HFF-Myc (cell line): Measurements from ENCODE around the gene RAB3A.

Experiments
- DNase-seq: peaks from one replicate; pipeline ENCODE4 v3.0.0-alpha.2; 2011; ENCODE audit warnings: low read depth; ENCODE audit errors: extremely low read depth
- H3K4me3 ChIP-seq: replicated peaks from 2 replicates; pipeline ENCODE4 v1.5.1; 2011; ENCODE audit warnings: low read depth, mild to moderate bottlenecking, control low read depth, low read length
- TF ChIP-seq, protein P1 (sequence below): IDR thresholded peaks from 2 replicates; pipeline ENCODE4 v1.5.1; 2012; ENCODE audit warnings: mild to moderate bottlenecking, low read depth, low read length, control low read depth; ENCODE audit errors: missing control alignments

Gene RAB3A

DNA sequence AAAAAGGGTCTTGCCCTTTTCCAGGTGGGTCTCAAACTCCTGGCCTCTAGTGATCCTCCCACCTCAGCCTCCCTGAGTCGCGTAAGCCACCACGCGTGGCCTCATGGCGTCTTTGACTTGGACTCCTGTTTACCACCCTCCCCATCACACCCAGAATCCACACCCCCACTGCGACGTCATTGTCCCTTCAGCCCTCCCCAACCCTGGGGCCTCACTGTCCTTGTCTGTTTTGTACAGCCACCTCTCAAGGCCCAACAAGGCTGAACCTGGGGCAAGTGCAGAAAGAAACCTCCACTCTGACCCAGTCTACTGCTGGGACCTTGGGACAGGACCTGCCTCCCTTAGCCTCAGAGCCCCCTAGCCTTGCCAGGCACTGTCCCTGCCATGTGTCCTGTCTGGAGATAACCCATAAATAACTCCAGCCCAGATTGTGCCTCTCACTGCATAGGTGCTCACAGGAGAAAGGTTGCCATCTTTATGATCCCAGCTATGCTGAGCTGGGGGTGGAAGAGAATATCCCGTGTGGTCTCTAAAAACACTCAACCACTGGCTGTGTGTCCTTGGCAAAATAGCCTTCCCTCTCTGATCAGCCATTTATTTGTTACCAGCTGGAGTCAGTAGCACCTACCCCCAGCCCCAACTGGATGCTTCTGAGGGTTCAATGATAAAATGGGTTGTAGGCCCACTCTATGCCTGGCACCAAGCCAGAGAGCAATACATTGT, 32.1 kb downstream of the RAB3A start:
- H3K4me3 ChIP-seq, result no peak overlapping the region
- no peak for DNase-seq
- TF ChIP-seq, protein P1, sequence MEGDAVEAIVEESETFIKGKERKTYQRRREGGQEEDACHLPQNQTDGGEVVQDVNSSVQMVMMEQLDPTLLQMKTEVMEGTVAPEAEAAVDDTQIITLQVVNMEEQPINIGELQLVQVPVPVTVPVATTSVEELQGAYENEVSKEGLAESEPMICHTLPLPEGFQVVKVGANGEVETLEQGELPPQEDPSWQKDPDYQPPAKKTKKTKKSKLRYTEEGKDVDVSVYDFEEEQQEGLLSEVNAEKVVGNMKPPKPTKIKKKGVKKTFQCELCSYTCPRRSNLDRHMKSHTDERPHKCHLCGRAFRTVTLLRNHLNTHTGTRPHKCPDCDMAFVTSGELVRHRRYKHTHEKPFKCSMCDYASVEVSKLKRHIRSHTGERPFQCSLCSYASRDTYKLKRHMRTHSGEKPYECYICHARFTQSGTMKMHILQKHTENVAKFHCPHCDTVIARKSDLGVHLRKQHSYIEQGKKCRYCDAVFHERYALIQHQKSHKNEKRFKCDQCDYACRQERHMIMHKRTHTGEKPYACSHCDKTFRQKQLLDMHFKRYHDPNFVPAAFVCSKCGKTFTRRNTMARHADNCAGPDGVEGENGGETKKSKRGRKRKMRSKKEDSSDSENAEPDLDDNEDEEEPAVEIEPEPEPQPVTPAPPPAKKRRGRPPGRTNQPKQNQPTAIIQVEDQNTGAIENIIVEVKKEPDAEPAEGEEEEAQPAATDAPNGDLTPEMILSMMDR, result no peak

DNA sequence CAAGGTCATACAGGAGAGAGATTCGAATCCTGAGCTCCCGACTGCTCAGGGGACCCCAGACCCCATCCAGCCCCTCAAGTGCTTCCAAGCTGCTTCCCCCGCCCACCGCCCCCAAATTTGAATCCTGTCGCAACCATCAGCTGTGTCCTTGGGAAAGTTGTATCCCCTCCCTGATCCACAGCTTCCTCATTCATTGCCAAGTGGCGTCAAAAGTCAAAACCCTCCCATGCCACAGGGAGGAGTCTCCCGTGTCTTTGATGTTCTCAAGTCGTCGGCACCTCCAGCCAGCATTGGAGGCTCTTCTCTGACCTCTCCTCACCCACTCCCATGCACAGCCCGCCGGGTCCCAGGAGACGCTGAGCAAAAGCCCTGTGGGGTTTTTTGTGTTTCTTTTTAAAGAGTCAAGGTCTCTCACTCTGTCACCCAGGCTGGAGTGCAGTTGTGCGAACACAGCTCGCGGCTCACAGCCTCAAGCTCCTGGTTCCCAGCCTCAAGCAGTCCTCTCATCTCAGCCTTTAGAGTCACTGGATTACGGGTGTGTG, 33.1 kb downstream of the RAB3A start:
- no peak for DNase-seq
- H3K4me3 ChIP-seq, result no peak overlapping the region
- TF ChIP-seq, protein P1, result no peak

DNA sequence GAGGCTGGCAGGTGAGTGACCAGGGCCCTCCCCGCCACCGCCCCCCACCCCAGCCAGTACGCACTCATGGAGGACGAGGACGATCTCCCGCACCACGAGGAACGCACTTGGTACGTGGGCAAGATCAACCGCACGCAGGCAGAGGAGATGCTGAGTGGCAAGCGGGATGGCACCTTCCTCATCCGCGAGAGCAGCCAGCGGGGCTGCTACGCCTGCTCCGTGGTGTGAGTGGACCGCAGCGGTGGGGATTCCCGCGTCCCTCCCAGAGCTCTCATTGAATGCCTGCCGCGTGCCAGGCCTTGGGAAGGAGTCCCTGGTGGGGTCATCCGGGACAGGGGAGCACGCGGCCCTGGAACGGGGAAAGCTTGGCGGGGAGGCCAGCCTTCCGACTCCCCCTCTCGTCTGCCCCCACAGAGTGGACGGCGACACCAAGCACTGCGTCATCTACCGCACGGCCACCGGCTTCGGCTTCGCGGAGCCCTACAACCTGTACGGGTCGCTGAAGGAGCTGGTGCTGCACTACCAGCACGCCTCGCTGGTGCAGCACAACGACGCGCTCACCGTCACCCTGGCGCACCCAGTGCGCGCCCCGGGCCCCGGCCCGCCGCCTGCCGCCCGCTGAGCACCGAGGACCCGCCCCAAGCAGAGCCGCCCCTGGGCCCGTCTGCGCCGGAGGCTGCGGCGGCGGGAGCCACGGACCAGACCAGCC, 35.0 kb downstream of the RAB3A start:
- DNase-seq, result no peak
- TF ChIP-seq, protein P1, result no peak
- H3K4me3 ChIP-seq, result no peak overlapping the region

DNA sequence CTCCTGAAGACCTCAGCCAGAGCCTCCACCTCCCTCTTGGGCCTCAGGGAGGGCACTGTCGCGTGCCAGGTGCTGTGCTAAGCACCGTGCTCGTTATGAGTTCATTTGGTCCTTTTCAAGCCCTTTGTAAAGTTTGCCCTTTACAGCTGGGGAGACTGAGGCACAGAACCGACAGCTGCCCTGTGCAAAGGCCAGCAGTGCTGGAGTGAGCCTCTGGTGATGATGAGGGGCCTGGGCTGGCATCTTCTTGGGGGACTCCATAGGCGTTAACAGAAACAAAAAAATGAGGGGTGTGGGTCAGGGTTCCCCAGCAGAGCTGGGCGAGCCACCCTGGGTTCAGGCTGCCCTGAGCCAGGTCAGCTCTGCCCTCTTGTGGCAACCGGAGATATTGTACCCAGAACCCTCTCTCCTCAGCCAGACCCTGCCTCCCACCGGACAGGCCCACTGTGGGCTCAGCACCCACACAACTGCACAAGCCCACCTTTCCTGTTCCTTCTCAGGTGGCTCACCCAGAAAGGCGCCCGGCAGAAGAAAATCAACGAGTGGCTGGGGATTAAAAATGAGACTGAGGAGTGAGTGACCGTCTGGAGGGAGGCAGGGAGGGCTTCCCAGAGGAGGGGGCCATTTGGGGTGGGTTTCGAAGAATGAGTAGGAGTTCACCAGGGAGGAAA, 35.7 kb downstream of the RAB3A start:
- TF ChIP-seq, protein P1, result peak; percentile 79
- H3K4me3 ChIP-seq, result no peak overlapping the region
- no peak for DNase-seq

DNA sequence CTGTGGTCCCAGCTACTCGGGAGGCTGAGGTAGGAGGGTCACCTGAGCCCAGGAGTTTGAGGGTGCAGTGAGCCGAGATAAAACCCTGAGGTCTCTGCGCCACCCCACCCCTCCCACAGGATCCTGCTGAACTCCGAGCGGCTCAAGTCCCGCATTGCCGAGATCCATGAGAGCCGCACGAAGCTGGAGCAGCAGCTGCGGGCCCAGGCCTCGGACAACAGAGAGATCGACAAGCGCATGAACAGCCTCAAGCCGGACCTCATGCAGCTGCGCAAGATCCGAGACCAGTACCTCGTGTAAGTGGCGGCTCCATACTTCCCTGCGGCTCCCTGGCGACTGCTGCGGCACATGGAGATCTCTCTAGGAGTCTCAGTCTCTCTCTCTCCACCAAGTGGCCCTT, 36.8 kb downstream of the RAB3A start:
- no peak overlapping the region for H3K4me3 ChIP-seq
- DNase-seq, result no peak
- TF ChIP-seq, protein P1, result no peak

DNA sequence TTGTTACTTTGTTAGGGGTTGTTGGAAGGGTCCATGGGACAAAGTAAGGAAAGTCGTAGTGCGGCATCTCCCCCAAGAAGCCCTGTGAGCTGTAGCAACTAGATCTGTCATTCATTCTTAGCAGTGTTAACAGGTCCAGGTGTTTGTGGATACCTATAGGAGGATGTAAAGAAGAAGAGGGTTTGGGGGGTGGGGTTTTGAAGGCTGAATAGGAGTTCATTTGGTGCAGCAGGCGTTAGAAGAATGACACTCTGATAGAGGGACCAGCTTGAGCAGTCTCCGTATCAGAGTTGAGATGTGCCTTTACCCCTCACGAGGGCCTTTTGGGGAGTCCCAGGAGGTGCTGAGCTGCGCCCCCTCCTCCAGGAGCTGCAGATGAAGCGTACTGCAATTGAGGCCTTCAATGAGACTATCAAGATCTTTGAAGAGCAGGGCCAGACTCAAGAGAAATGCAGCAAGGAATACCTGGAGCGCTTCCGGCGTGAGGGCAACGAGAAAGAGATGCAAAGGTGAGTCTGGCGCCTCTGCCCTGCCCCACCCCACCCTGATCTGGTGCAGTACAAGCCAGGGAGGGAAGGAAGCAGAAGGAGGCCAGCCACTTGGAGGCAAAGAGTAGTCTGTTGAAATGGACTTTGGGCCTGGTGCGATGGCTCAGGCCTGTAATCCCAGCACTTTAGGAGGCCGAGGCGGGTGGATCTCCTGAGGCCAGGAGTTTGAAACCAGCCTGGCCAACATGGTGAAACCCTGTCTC, 37.9 kb downstream of the RAB3A start:
- TF ChIP-seq, protein P1, result no peak
- DNase-seq, result no peak

More for the DNA sequence above, 37.9 kb downstream of the RAB3A start:
- H3K4me3 ChIP-seq, result no peak overlapping the region
